Spleen (tissue), 7 donors: ENCODE measurements around the gene LYRM2.

Source experiments
- POLR2A ChIP-seq, 3 donors: fragments of 450-650 bp; IDR thresholded peaks; one replicate each; pipeline ENCODE4 v1.5.1; 2017; ENCODE audit warnings: antibody characterized with exemption in 3 of 3, mild to moderate bottlenecking in 1 of 3
- TF ChIP-seq, protein P1 (sequence below), 11 experiments: fragments of 200-600 bp in 7 of 11; fragments of 450-650 bp in 4 of 11; sonication (generic) in 4 of 11; IDR thresholded peaks in 8 of 11; conservative IDR thresholded peaks in 3 of 11; 1 replicate in 7 of 11; 2 replicates in 4 of 11; pipeline versions ENCODE4 v1.4.0 to v1.8.0; 2016 to 2021; ENCODE audit warnings: antibody characterized with exemption in 11 of 11, inconsistent platforms in 4 of 11, mild to moderate bottlenecking in 1 of 11
- donor health status: DM: no; HTN: no; CAD: no; lungs with moderate emphysema.
- donor health status: DM: no; HTN: no; CAD: no.
- donor health status: DM: no; HTN: no; CAD: no.

- TF ChIP-seq, protein P1, sequence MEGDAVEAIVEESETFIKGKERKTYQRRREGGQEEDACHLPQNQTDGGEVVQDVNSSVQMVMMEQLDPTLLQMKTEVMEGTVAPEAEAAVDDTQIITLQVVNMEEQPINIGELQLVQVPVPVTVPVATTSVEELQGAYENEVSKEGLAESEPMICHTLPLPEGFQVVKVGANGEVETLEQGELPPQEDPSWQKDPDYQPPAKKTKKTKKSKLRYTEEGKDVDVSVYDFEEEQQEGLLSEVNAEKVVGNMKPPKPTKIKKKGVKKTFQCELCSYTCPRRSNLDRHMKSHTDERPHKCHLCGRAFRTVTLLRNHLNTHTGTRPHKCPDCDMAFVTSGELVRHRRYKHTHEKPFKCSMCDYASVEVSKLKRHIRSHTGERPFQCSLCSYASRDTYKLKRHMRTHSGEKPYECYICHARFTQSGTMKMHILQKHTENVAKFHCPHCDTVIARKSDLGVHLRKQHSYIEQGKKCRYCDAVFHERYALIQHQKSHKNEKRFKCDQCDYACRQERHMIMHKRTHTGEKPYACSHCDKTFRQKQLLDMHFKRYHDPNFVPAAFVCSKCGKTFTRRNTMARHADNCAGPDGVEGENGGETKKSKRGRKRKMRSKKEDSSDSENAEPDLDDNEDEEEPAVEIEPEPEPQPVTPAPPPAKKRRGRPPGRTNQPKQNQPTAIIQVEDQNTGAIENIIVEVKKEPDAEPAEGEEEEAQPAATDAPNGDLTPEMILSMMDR (IDR thresholded peaks at IDR 0.05 in 8 of 11, conservative IDR thresholded peaks at IDR 0.05 in 3 of 11) = no peak
- TF ChIP-seq POLR2A (IDR thresholded peaks at IDR 0.05) = no peak
Measured at GRCh38 chr6:89669002-89669401, 30.5 kb upstream of the LYRM2 start.
